ENCODE data around the gene ACOD1.
"Not testable (repeated sequence)": the region's sequence is repeated elsewhere in the genome, so short reads cannot be mapped to it uniquely, and the experiment has no call there.

Gene ACOD1

DNA sequence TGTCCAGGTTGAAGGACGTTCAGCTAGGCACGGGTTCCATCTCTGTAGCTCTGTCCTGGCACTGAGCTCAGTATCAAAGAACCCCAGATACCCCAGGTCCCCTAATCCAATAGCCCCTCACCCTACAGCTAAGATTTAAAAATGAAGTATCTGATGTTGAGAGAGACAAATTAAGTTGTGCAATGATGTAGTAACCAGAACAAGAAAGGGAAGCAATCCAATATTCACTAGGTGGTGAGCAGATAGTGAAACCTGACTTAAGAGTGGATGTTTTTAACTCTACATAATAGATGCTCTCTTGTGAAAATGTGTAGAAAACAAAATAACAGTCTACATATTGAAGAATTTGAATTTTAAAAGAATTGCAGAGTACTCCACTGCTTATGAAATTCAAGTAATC, 1.8 kb downstream of the ACOD1 start:
- TF ChIP-seq, protein P1, sequence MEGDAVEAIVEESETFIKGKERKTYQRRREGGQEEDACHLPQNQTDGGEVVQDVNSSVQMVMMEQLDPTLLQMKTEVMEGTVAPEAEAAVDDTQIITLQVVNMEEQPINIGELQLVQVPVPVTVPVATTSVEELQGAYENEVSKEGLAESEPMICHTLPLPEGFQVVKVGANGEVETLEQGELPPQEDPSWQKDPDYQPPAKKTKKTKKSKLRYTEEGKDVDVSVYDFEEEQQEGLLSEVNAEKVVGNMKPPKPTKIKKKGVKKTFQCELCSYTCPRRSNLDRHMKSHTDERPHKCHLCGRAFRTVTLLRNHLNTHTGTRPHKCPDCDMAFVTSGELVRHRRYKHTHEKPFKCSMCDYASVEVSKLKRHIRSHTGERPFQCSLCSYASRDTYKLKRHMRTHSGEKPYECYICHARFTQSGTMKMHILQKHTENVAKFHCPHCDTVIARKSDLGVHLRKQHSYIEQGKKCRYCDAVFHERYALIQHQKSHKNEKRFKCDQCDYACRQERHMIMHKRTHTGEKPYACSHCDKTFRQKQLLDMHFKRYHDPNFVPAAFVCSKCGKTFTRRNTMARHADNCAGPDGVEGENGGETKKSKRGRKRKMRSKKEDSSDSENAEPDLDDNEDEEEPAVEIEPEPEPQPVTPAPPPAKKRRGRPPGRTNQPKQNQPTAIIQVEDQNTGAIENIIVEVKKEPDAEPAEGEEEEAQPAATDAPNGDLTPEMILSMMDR (IDR thresholded peaks at IDR 0.05; ENCODE audit: extremely low read depth, missing control alignments): no peak
- no peak for DNase-seq (ENCODE audit: low spot score)

DNA sequence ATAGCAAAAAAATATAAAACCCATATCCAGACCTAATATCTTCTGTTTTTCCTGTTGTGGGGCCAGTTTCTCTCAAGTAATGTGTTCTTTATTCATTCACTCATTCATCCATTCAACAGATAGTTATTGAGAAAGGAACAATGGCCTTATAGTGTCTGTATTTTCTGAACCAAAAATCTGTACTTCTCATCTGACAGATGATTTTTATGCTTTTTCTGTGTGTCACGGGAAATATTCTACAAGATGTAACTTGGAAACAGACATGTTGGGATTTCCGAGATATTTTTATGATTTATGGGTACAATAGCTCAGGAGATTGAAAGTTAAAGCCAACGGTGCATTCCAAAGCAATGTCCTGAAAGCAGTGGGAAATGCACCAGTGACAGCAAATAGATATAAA, 5.7 kb downstream of the ACOD1 start:
- TF ChIP-seq, protein P1 (IDR thresholded peaks at IDR 0.05; ENCODE audit: extremely low read depth, missing control alignments): no peak

DNA sequence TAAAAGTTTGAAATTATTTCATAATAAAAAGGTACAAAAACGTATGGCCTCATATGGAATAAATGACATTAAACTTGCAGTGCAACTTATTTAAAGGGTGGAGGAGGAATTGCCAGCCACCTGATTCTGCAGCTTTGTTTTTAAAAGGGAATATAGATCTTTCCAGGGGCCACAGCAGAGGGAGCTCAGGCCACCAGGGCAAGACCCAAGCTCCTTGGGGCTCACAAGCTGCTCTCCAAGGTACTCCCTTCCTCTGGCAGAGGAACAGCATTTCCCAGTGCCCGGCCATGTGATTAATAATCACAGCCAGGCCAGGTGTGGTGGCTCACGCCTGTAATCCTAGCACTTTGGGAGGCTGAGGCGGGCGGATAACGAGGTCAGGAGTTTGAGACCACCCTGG, 6.2 kb downstream of the ACOD1 start:
- no peak for DNase-seq (ENCODE audit: low spot score)
- TF ChIP-seq, protein P1 (IDR thresholded peaks at IDR 0.05; ENCODE audit: extremely low read depth, missing control alignments): no peak

More for the DNA sequence above, 5.7 kb downstream of the ACOD1 start:
- DNase-seq (ENCODE audit: low spot score): no peak

DNA sequence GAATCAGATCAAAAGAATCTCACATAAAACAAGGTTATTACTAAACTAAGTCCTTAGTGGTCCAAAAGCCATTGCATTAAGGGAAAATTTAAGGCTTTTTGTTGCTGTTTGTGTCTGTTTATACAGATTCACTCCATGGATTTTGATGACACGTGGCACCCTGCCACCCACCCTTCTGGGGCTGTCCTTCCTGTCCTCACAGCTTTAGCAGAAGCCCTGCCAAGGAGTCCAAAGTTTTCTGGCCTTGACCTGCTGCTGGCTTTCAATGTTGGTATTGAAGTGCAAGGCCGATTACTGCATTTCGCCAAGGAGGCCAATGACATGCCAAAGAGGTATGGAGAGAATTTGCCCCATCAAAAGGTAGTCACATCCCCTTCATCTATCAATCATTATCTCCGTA, 6.9 kb downstream of the ACOD1 start:
- TF ChIP-seq, protein P1 (IDR thresholded peaks at IDR 0.05; ENCODE audit: extremely low read depth, missing control alignments): no peak
- DNase-seq (ENCODE audit: low spot score): no peak

- no peak for DNase-seq (ENCODE audit: low spot score)
- TF ChIP-seq, protein P1 (IDR thresholded peaks at IDR 0.05; ENCODE audit: extremely low read depth, missing control alignments): no peak
These were observed 7.3 kb downstream of the ACOD1 start for GRCh38 chr13:76955661-76956060.

GRCh38 chr13:76958841-76959432, 10.6 kb downstream of the ACOD1 start:
- no peak for DNase-seq (ENCODE audit: low spot score)
- TF ChIP-seq, protein P1 (IDR thresholded peaks at IDR 0.05; ENCODE audit: extremely low read depth, missing control alignments): no peak

GRCh38 chr13:76959734-76960133, 11.4 kb downstream of the ACOD1 start:
- DNase-seq (ENCODE audit: low spot score): not testable (repeated sequence)

DNA sequence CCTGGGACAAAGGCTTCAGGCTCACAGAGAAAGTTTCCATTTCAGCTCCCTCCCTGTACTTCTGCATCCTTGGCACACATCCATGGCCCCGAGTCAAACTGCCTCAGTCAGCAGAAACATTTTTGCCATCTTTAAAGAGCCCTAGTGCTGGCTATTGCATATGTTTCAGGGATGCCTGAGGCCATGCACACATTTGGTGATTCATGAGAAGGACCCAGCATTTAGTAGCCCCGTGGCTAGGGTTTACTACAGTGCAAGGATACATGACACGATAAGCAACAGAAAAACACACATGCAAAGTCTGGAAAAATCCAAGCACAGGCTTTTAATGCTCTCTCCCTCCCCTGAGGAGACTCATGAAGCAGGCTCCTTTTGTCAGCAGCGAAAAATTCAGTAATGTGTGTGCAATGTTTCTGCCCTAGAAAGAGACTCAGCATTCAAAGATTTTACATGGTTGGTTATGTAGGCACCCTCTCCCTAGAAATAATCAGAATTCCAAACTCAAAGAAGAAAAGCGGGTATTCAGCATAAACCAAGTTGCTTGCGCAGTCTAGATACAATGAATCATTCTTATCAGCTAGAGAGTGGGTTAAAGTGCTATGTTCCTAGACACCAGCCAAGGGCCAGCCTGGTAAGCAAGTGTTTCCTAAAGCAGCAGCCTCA, 17.6 kb downstream of the ACOD1 start:
- TF ChIP-seq, protein P1 (IDR thresholded peaks at IDR 0.05; ENCODE audit: extremely low read depth, missing control alignments): no peak
- no peak for DNase-seq (ENCODE audit: low spot score)
